GM19193 (cell line): Measurements from ENCODE around the gene UFC1.
A peak's percentile ranks its signal among the peaks of the same experiment; 100 is the strongest.

Experiments
- POLR2A ChIP-seq: IDR thresholded peaks from 4 replicates; pipeline ENCODE4 v1.6.1; 2011; ENCODE audit not compliant: insufficient read depth, insufficient read length; ENCODE audit errors: extremely low read depth

UFC1 gene

DNA sequence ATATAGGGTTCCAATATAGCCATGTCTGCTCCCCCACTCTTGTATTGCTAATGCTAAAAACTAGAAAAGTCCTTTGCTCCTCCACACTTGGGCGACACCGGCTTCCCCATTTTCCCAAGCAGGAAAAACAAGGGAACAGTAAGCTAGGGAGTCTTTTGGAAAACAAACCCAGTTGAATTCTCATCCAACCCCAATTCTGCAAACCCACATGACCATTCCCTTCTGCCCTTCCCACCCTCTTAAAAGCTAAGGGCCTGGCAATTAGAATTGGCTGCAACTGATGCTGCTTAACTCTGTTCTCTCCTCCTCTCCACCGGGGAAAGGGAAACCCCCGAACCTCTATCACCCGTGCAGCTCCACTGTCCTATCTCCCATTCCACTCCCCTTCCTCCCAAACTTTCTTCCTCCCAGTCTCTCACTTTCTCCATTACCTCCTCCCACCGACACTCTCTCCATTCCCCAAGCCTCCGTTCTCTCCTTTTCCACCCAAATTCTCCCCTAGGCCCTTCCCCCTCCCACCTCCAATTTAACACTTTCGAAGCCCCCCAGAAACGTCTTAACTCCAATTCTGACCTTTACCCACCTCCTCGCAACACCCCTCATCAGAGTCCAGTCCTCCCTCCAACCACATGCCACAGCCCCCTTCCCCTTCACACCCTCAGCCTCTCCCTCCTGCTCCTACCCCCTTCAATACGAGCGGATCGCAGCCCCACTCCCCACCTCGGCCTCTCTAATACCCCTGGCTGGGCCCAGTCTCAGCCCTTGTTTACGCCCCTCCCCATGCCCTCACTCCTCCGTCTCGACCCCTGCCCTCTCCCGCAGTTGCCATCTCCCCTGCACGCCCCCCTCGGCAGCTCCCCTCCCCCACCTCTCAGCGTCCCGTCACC lies 22.0 kb upstream of the UFC1 start:
- TF ChIP-seq POLR2A: no peak

GRCh38 chr1:161132410-161133219 lies 21.2 kb upstream of the UFC1 start, which contains the start of gene DEDD:
TSS of gene DEDD (minus strand) at chr1:161132667. CDS start at chr1:161124462, 8,205 bp downstream.
- peak; percentile 63 for TF ChIP-seq POLR2A

DNA sequence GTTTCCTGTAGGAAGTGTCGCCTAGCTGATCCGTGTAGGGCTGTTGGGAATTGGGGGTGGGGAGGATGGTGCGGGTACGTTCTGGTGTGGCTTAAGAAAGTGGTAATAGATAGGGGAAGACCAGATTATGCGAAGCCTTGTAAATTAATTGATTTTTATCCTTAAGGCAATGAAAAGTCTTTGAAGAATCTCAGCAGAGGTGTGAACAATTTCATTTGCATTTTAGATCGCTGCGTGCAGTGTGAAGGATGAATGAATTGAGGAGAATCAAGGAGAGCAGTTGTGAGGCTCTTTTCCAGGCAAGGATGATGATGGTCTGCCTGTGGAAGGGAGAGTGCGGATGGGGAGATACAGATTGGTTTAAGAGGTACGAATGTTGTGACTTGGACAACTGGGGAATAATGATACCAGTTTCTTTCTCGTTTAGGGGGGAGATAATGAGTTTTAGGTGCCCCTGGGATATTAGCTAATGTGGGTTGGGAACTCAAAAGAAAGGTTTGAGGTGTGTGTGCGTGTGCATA lies 20.5 kb upstream of the UFC1 start:
- TF ChIP-seq POLR2A: no peak

DNA sequence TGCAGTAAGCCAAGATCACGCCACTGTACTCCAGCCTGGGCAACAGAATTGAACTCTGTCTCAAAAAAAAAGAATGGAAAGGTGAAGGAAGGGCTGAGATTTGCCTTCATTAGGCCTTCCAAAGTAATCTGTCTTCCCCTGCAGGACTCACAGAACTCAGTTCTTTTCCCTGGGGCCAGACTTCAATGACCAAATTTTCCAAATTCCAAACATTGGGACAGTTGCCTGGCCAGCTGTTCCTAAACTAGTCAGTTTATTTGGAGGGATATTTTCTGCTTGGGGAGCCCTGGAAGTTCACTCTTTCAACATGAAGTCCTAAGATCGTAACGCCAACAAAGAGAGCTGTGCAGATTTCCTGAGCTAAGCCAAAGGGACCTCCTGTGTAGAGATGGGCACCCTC lies 15.9 kb upstream of the UFC1 start:
- TF ChIP-seq POLR2A: no peak

GRCh38 chr1:161138431-161138830 lies 15.3 kb upstream of the UFC1 start:
- no peak for TF ChIP-seq POLR2A

DNA sequence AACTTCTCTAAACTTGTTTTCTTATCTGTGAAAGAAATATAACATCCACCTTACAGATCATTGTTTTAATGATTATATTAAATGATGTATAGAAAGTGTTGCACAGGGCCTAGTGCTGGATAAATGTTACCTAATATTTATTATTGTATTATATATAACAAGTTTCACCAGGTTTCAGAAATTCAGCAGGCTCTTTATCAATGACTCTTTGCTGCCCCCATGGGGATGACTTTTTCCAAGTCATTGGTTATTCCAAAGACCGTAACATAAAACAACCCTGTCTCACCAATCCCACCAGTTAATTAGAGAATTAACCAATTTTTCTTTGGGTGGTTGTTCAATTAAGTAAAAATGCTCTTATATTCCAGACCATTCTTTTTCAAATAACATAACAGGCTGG lies 14.0 kb upstream of the UFC1 start:
- TF ChIP-seq POLR2A: no peak

DNA sequence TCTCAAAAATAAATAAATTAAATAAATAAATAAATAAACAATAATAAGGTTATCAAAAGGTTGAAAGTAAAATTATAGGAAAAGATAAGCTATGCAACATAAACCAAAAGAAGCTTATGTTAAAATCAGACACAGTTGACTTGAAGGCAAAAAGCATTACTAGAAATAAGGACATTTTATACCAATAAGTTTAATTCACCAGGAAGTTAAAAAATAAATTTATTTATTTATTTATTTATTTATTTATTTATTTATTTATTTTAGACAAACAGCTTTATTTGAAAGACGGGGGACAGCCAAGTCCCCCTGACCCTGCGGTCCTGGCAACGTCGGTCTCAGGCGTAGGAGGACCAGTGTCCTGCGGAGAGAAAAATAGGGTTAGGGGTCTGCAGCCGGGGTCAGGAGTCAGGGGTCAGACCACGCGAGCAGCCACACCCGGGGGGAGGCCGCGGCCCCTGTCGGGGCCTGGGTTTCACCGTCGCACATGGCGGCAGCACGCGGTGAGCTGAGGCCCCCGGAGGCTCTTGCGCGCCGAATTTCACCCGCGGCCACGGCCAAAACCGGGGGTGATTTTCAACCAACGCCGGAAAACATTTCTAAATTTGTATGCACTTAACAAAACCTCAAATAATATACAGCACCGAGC lies 12.9 kb upstream of the UFC1 start:
- no peak for TF ChIP-seq POLR2A

- TF ChIP-seq POLR2A: no peak
These were observed 7.9 kb upstream of the UFC1 start for GRCh38 chr1:161145832-161146231.

DNA sequence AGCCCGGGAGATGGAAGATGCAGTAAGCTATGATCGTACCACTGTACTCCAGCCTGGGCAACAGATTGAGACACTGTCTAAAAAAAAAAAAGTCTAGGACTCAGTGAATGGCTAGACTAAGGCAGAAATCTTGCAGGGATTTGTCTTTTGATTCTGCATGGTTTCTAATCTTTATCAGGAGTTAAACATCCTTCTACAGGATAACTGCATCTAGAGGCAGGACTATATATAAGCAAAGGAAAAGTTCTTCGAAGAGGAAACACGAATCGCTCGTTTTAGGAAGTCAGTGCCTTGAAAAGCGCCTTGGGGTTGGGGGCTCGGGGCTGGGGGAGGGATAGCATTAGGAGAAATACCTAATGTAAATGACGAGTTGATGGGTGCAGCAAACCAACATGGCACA lies 602 bp upstream of the UFC1 start:
- TF ChIP-seq POLR2A: no peak

- TF ChIP-seq POLR2A: no peak
These were observed 4.1 kb downstream of the UFC1 start for GRCh38 chr1:161157867-161158266.

DNA sequence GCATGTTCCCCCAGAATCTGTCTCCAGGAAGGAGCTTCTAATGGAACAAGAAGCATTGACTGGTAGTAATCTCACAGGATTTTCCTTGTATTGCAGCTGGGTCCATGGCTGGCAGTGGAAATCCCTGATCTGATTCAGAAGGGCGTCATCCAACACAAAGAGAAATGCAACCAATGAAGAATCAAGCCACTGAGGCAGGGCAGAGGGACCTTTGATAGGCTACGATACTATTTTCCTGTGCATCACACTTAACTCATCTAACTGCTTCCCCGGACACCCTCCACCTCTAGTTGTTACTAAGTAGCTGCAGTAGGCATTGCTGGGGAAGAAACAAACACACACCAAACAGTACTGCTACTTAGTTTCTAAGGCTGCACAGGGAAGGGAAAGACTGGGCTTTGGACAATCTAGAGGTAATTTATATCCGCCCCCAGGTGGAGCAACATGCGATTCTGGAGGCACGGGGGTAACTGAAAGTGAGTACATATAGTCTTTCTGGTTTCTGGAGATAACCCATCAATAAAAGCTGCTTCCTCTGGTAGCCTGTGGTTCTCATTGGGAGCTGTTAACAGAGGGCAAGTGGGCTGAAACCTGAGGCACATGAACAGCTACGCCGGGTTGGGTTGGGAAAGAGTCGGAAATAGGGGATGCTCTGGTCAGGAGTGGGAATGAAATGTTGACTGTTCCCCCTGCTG lies 4.7 kb downstream of the UFC1 start:
- no peak for TF ChIP-seq POLR2A

GRCh38 chr1:161159087-161159912 lies 5.5 kb downstream of the UFC1 start, which contains the start of gene USP21:
TSS of gene USP21 (plus strand) at chr1:161159500. CDS start at chr1:161160641, 1,141 bp downstream.
- TF ChIP-seq POLR2A: peak; percentile 78

- no peak for TF ChIP-seq POLR2A
These were observed 6.1 kb downstream of the UFC1 start for GRCh38 chr1:161159913-161160243.
